Lower lobe of right lung (tissue), 2 donors: ENCODE measurements around the gene SHROOM1. TPM values are rescaled to one million over a fixed set of nuclear protein-coding genes. Genes with fewer than 3 reads are reported as not detected.

Experiments used
- ATAC-seq, 2 donors: fragments of 200-7000 bp; cut with Tn5 transposase; one replicate each; pipeline ENCODE4 v1.9.1; 2020 to 2022; ENCODE audit warnings: mild to moderate bottlenecking in 2 of 2, moderate library complexity in 2 of 2
- DNase-seq: peaks from one replicate; pipeline ENCODE4 v3.0.0-alpha.2; 2020
- H3K27ac ChIP-seq: fragments of 200-600 bp; one replicate; pipeline ENCODE4 v1.8.0; 2022
- H3K27me3 ChIP-seq: fragments of 200-600 bp; one replicate; pipeline ENCODE4 v1.8.0; 2022; ENCODE audit warnings: low read depth
- H3K36me3 ChIP-seq: fragments of 200-600 bp; one replicate; pipeline ENCODE4 v1.8.0; 2022; ENCODE audit warnings: mild to moderate bottlenecking
- H3K4me1 ChIP-seq: fragments of 200-600 bp; one replicate; pipeline ENCODE4 v1.8.0; 2022
- H3K4me3 ChIP-seq: fragments of 200-600 bp; one replicate; pipeline ENCODE4 v1.8.0; 2022; ENCODE audit warnings: mild to moderate bottlenecking
- H3K9me3 ChIP-seq: fragments of 200-600 bp; one replicate; pipeline ENCODE4 v1.8.0; 2022
- CTCF ChIP-seq: fragments of 200-600 bp; IDR thresholded peaks from one replicate; pipeline ENCODE4 v1.8.0; 2022; ENCODE audit warnings: antibody characterized with exemption, mild to moderate bottlenecking
- intact Hi-C: fragments of 100-400 bp; cut with DNase I; formaldehyde crosslinking; loops from one replicate; pipeline ENCODE4 v1.11.0; 2022
- total RNA-seq: library from RNA; stranded (reverse); fragmentation: NEBNext Ultra II Directional; extraction: Animal tissue kit (Norgen Biotek cat#: 25700); gene quantifications from one replicate; pipeline ENCODE4 v1.2.1, GENCODE V29; 2021
- donor health status: DM: no; HTN: yes; CAD: no; lungs with severe emphysema.

SHROOM1 gene
- total RNA-seq, 1 donor from 2014 or later, result 17.3 TPM

GRCh38 chr5:132826424-132827082, 3.9 kb downstream of the SHROOM1 start:
- ATAC-seq, result no peak
- TF ChIP-seq CTCF, result no peak
- Histone ChIP-seq H3K36me3 (peaks cover 24% of the 10 kb centered on the region), H3K9me3 (no peaks in the 10 kb centered on the region), H3K4me1 (peaks cover 49% of the 10 kb centered on the region), H3K27me3 (no peaks in the 10 kb centered on the region), H3K4me3 (no peak overlapping the region), H3K27ac (peak overlapping the region; percentile 54)
- DNase-seq, result no peak
- intact Hi-C loops, result no loop called here

DNA sequence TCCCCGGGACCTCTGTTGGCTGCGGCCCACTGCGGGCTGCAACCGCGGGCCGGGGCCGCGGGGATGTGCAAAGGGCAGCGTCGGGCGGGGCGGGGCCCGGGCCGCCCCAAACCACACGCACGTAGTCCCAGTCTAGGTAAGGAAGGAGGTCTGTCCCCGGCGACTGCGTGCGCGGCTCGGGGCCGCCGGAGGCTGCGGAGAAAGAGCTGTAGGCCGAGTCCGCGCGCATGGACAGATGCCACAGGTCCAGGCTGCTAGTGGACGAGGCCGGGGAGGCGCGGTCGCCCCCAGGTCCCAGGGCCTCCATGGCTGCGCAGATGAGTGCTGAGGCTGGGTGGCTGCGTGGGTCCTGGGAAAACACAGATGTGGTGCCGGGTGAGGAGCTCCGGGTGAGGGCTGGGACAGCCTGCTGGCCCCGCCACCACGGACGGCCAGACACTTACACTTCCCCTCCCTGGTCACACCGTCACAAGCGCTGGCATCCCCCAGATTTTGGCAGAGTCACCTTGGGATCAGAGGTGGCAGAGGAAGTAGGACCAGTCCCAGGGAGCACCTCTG, 4.5 kb downstream of the SHROOM1 start:
- Histone ChIP-seq H3K27me3 (no peaks in the 10 kb centered on the region), H3K4me1 (peaks cover 43% of the 10 kb centered on the region), H3K4me3 (no peak overlapping the region), H3K36me3 (peaks cover 24% of the 10 kb centered on the region), H3K27ac (peak overlapping the region; percentile 54), H3K9me3 (no peaks in the 10 kb centered on the region)
- intact Hi-C loops, result no loop called here
- no peak for TF ChIP-seq CTCF
- no peak for ATAC-seq
- DNase-seq, result peak; percentile 45

DNA sequence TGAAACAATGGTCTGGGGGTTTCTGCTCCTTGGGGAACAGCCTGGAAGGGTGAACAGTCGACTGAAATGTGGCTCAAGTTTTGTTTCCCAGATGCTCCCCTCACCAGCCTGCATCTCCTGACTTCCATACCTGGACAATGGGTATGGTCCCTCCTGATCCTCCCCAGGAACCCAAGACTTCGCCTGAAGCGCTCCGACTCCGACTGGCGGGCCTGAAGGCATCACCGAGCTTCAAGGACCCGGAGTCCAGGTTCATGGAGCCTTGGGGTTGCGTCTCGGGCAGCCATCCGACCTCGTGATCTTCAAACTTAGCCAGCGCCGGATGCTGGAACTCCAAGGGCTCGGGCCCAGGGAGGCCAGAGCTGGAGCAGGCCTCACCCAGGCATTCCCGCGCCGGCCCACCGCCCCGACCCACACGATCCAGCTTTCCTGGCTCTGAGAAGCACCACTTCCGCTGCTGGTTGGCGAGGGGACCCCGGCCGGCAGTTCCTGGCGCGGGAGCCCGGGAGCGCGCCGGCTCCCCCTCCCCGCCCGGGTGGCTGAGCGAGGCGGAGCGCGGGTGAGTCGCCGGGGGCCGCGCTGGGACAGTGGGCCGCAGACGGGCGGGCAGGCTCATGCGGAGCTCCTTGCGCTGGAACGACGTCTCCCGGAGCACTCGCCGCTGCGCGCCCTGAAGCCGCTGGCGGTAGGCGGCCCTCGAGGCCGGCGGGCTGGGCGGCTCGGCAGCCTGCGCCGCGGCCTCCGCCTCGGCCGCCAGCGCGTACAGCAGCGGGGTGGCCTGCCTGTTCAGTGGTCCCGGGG, 5.2 kb downstream of the SHROOM1 start:
- peaks cover 41% of the 10 kb centered on the region for H3K4me1 ChIP-seq
- no peaks in the 10 kb centered on the region for H3K9me3 ChIP-seq
- intact Hi-C loops, result no loop called here
- no peak for TF ChIP-seq CTCF
- H3K4me3 ChIP-seq, result no peak overlapping the region
- H3K27ac ChIP-seq, result no peak overlapping the region
- ATAC-seq (no peak), DNase-seq (no peak)
- H3K36me3 ChIP-seq, result peaks cover 24% of the 10 kb centered on the region
- no peaks in the 10 kb centered on the region for H3K27me3 ChIP-seq

GRCh38 chr5:132824426-132824825, 6.0 kb downstream of the SHROOM1 start:
- intact Hi-C loops, result no loop called here
- H3K36me3 ChIP-seq, result peaks cover 24% of the 10 kb centered on the region
- no peak for DNase-seq

More at GRCh38 chr5:132824426-132824825, 6.0 kb downstream of the SHROOM1 start:
- ATAC-seq, result no peak
- Histone ChIP-seq H3K4me3 (no peak overlapping the region), H3K27ac (no peak overlapping the region), H3K4me1 (peaks cover 42% of the 10 kb centered on the region), H3K9me3 (no peaks in the 10 kb centered on the region), H3K27me3 (peaks cover 6% of the 10 kb centered on the region)
- TF ChIP-seq CTCF, result no peak
